ENCODE results near the gene PAX2. TPM values are rescaled to one million over a fixed set of nuclear protein-coding genes. Genes with fewer than 3 reads are reported as not detected.

PAX2 gene
- total RNA-seq, 4 donors from 2014 or later: not detected

DNA sequence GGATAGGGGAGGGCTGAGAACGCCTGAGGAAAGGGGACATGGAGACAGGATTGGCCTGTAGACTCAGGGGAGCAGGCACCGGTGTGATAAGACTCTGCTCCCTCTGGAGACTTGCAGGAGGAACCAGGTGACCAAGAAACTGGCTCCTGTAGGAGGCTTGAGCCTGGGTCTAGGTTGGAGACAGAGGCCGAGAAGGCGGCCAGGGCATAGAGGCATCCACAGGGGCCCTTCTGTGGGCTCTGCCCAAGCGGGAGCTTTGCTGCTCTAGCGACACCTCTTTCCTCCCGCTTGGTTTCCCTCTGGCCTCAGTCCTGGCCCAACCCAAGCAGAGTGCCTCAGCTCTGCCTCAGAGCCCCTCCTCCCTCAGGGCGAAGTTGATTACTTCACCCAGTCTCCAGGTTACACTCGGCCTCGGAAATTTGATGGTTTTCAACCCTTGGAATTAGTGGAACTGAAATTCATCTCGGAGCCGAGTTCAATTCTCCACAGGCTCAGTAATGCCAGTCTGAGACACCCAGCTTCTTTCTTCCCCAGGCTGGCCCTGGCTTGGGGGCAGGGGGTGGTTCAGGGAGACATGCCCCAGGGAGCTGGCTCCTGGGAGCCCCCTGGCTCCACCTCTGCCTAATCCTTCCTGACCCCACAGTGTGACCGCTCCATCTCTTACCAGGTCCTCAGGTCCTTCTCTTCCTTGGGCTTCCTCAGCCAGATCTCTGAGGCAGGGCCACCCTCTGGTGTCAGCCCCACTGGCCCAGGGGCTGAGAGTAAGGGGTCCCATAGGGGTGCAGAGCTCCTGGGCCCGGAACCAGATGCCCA is 60.4 kb downstream of the PAX2 start:
- H3K27me3 ChIP-seq: peaks cover 88% of the 10 kb centered on the region
- in situ Hi-C loops (cut with MboI; ENCODE audit: low pct_ligation_motif_present in 1 of 4, low pct_unique_long_range_greater_than_20kb in 1 of 4, low sequenced_read_pairs in 3 of 4): no loop called here

GRCh38 chr10:100806356-100806645 is 60.9 kb downstream of the PAX2 start:
- Histone ChIP-seq H3K4me3 (no peak overlapping the region), H3K27ac (no peak overlapping the region), H3K27me3 (peaks cover 88% of the 10 kb centered on the region), H3K4me1 (no peaks in the 10 kb centered on the region), H3K36me3 (no peaks in the 10 kb centered on the region), H3K9me3 (no peaks in the 10 kb centered on the region)
- TF ChIP-seq, protein P1, sequence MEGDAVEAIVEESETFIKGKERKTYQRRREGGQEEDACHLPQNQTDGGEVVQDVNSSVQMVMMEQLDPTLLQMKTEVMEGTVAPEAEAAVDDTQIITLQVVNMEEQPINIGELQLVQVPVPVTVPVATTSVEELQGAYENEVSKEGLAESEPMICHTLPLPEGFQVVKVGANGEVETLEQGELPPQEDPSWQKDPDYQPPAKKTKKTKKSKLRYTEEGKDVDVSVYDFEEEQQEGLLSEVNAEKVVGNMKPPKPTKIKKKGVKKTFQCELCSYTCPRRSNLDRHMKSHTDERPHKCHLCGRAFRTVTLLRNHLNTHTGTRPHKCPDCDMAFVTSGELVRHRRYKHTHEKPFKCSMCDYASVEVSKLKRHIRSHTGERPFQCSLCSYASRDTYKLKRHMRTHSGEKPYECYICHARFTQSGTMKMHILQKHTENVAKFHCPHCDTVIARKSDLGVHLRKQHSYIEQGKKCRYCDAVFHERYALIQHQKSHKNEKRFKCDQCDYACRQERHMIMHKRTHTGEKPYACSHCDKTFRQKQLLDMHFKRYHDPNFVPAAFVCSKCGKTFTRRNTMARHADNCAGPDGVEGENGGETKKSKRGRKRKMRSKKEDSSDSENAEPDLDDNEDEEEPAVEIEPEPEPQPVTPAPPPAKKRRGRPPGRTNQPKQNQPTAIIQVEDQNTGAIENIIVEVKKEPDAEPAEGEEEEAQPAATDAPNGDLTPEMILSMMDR (IDR thresholded peaks at IDR 0.05): no peak
- TF ChIP-seq POLR2AphosphoS5 (IDR thresholded peaks at IDR 0.05): no peak
- TF ChIP-seq POLR2A (IDR thresholded peaks at IDR 0.05): no peak
- no peak for TF ChIP-seq EP300 (IDR thresholded peaks at IDR 0.05; ENCODE audit: low read depth)
- in situ Hi-C loops (cut with MboI; ENCODE audit: low pct_ligation_motif_present in 1 of 4, low pct_unique_long_range_greater_than_20kb in 1 of 4, low sequenced_read_pairs in 3 of 4): no loop called here
- WGBS, 2 donors (ENCODE audit: low coverage in 1 of 2): 86% methylated on average over 8 of the region's 8 CpGs; no CpG with 5 or more reads in 1 of the 2 donors
- DNase-seq: no peak
- intact Hi-C loops (cut with DNase I; ENCODE audit: low total_unique reads): no loop called here

More for the DNA sequence above, 60.4 kb downstream of the PAX2 start:
- intact Hi-C loops (cut with DNase I; ENCODE audit: low total_unique reads): no loop called here
- H3K4me3 ChIP-seq: no peak overlapping the region
- no peaks in the 10 kb centered on the region for H3K4me1 ChIP-seq
- H3K36me3 ChIP-seq: no peaks in the 10 kb centered on the region
- DNase-seq: no peak
- 63 to 66% methylated on average over 6 to 14 of the region's 14 CpGs for WGBS, 2 donors (ENCODE audit: low coverage in 1 of 2)
- no peak overlapping the region for H3K27ac ChIP-seq
- TF ChIP-seq, protein P1 (IDR thresholded peaks at IDR 0.05): no peak
- TF ChIP-seq POLR2AphosphoS5 (IDR thresholded peaks at IDR 0.05): no peak
- no peak for TF ChIP-seq POLR2A (IDR thresholded peaks at IDR 0.05)
- no peak for TF ChIP-seq EP300 (IDR thresholded peaks at IDR 0.05; ENCODE audit: low read depth)
- H3K9me3 ChIP-seq: no peaks in the 10 kb centered on the region

- no peaks in the 10 kb centered on the region for H3K36me3 ChIP-seq
- in situ Hi-C loops (cut with MboI; ENCODE audit: low pct_ligation_motif_present in 1 of 4, low pct_unique_long_range_greater_than_20kb in 1 of 4, low sequenced_read_pairs in 3 of 4) (no loop called here), intact Hi-C loops (cut with DNase I; ENCODE audit: low total_unique reads) (no loop called here)
- H3K27ac ChIP-seq: no peak overlapping the region
- no peaks in the 10 kb centered on the region for H3K4me1 ChIP-seq
- no peak for DNase-seq
- H3K27me3 ChIP-seq: peaks cover 88% of the 10 kb centered on the region
- H3K4me3 ChIP-seq: no peak overlapping the region
- TF ChIP-seq, protein P1 (IDR thresholded peaks at IDR 0.05): no peak
- TF ChIP-seq POLR2AphosphoS5 (IDR thresholded peaks at IDR 0.05) (no peak), EP300 (IDR thresholded peaks at IDR 0.05; ENCODE audit: low read depth) (no peak), POLR2A (IDR thresholded peaks at IDR 0.05) (no peak)
- 50% methylated on average over 19 of the region's 20 CpGs; no CpG with 5 or more reads in 1 of the 2 donors for WGBS, 2 donors (ENCODE audit: low coverage in 1 of 2)
- no peaks in the 10 kb centered on the region for H3K9me3 ChIP-seq
Observed at GRCh38 chr10:100807241-100807951, 62.0 kb downstream of the PAX2 start.

DNA sequence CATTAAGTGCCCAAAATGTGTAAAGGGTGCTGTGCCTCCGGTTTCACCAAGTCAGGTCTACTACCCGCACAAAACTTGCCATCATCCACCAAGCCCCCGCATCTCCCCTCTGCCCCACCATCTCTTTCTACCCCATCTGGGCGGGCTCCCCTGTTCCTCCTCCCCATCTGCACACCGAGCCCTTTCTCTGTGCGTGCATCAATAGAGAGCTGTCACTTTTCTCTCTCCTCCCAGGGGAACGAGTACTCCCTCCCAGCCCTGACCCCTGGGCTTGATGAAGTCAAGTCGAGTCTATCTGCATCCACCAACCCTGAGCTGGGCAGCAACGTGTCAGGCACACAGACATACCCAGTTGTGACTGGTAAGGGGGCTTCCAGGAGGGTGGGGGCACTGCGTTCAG is 63.5 kb downstream of the PAX2 start:
- Histone ChIP-seq H3K27me3 (peaks cover 88% of the 10 kb centered on the region), H3K4me3 (no peak overlapping the region), H3K4me1 (no peaks in the 10 kb centered on the region), H3K36me3 (no peaks in the 10 kb centered on the region), H3K9me3 (no peaks in the 10 kb centered on the region), H3K27ac (no peak overlapping the region)
- DNase-seq: no peak
- 64 to 78% methylated on average over 7 to 10 of the region's 10 CpGs for WGBS, 2 donors (ENCODE audit: low coverage in 1 of 2)
- intact Hi-C loops (cut with DNase I; ENCODE audit: low total_unique reads): no loop called here
- in situ Hi-C loops (cut with MboI; ENCODE audit: low pct_ligation_motif_present in 1 of 4, low pct_unique_long_range_greater_than_20kb in 1 of 4, low sequenced_read_pairs in 3 of 4): no loop called here
- no peak for TF ChIP-seq POLR2A (IDR thresholded peaks at IDR 0.05)
- TF ChIP-seq, protein P1 (IDR thresholded peaks at IDR 0.05): no peak
- TF ChIP-seq POLR2AphosphoS5 (IDR thresholded peaks at IDR 0.05): no peak
- TF ChIP-seq EP300 (IDR thresholded peaks at IDR 0.05; ENCODE audit: low read depth): no peak
